A172 (cell line): Measurements from ENCODE around the gene UAP1L1. TPM values are rescaled to one million over a fixed set of nuclear protein-coding genes. Genes with fewer than 3 reads are reported as not detected.
"Not testable (repeated sequence)": the region's sequence is repeated elsewhere in the genome, so short reads cannot be mapped to it uniquely, and the experiment has no call there.

Experiments used
- DNase-seq: peaks from one replicate; pipeline ENCODE4 v3.0.0-alpha.2; 2015; ENCODE audit warnings: low spot score
- total RNA-seq: library from RNA; depleted of rRNA; stranded (reverse); fragments of >200 nt; shearing (Covaris generic); gene quantifications from 2 replicates; pipeline ENCODE4 v1.2.3, GENCODE V29; 2014; rRNA removed

The UAP1L1 gene
- 94.6 and 109 TPM in 2 replicates for total RNA-seq

- DNase-seq: peak; percentile 82
These were observed at the start of gene UAP1L1 for GRCh38 chr9:137077010-137077747. Gene UAP1L1, plus strand, starts transcription at chr9:137077517. Its CDS starts 16 bp downstream, at chr9:137077533.

GRCh38 chr9:137028263-137029057 lies 48.9 kb upstream of the UAP1L1 start:
- DNase-seq: peak; percentile 66

DNA sequence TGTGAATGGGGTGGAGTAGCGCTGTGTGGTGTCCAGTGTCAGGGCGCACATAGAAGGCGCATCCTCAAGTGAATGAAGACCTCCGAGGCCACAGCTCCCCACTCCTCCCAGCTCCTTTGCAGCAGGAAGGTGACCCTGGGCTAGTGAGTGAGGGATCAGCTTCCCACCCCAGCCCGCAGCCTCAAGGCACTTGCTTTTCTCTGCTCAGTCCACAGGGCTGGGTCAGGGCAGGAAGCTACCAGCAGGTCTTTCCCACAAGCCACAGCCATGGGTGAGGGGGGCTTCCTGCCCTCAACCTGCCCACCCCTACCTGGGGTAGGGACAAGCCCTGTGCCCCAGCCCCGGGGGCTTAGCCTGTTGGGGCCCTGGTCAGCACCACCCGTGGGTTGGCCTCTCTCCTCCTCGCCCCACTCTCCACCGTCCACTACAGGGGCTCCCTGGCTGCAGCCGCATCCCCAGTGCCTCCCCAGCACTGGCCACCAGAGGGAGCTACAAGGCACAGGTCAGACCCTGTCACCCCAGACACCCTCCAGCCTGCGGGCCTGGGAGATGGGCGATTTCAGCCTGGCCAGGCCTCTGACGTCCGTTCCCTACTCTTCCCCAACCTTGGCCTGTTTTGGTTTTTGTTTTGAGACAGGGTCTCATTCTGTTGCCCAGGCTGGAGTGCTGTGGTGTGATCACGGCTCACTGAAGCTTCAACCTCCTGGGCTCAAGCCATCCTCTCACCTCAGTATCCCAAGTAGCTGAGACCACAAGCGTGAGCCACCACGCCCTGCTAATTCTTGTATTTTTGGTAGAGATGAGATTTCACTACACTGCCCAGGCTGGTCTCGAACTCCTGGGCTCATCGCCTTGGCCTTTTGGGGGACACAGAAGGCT lies 48.0 kb upstream of the UAP1L1 start:
- peak; percentile 77 for DNase-seq

DNA sequence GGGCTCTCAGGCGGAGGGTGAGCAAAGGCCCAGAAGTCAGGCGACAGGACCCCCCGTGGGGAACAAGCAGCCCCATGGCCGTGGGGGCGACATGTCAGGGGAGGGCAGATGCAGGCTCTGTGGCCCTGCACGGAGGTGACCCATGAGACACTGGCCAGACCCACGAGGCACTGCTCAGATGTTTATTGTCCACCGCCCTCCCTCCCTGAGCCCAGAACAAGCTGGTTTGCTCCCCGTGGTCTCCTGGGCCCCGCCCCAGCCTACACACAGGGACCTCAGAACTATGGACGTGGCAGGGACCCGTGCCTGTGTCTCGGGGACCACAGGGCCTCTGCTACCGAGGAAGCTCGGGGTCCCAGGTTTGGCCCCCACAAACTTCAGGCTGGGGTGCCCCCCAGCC lies 47.3 kb upstream of the UAP1L1 start:
- DNase-seq: no peak

DNA sequence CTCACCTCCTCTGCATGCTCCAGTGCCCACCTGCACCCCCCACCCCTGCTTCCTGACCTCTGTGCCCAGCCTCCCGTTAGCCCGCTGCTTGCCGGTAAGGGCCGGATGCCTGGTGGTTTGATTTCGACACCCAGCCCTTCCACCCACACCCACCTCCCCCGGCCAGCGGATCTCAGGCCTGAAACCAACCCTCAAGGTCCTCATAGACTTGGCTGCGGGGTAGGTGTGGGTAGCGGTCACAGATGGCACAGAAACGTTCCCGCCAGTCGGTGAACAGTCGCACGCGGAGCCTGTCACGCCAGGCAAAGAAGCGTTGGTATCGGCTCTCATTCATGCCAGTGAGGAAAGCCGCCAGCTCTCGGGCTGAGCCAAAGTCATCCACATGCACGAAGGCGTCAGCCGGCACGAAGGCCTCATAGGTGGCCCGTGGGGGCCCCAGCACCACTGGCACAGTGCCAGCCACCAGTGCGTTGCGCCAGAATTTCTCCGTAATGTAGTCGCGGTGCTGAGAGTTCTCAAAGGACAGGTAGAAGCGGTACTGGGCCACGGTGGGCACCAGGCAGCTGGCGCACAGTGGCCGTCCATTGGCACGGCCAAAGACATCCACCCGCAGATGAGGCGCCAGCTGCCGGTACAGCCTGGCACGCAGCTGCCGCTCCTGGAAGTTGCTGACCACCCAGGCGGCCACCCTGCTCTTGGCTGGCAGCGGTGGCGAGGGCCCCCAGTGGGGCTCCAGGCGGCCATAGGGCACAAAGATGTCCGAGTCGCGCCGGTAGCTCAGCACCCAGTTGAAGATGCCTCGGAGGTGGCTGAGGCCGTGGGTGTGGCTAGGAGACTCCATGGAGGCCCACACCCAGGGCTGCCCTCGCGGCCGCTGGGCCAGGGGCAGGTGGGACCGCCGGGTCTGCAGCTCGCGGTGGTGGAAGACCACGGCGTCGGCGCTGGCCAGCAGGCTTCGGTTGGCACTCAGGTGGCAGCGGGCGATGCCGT lies 46.5 kb upstream of the UAP1L1 start:
- DNase-seq: no peak

DNA sequence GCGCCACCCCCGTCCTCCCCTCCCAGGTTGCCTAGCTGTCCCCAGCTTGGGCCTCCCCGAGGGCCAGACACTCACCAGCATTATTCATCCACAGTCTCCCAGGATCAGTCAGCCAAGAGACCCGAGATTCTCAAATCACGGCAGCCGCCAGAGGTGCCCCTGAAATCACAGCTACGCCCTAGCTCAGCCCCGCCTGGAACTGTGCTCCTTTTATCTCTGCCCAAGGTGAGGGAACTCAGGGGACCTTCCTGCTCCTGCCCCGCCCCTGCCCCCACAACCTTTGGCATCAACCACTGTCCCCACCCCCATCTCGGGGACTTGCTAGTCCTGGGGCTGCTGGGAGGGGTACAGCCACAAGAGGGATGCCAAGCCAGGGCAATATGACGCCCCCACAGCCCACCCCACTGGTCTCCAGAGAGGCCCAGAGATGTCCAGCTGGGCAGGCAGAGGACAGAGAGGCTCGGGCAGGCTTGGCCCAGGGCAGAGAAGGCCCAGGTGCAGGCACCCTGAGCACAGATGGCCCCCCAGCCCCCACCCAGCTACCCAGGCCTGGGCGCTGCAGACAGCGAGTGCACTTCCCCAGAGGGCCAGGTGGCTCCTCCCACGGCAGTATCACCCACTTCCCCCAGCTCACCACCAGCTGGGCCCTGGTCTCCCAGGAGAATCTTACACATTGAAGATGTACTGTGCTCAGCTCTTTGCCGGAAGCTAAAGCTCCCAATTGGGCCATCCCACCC lies 45.2 kb upstream of the UAP1L1 start, which contains the start of gene FUT7:
Gene FUT7 (minus strand): TSS at position 185 of the 737 bp plus-strand sequence. CDS start 97 bp downstream, at position 88.
- no peak for DNase-seq

- DNase-seq: no peak
These were observed 44.5 kb upstream of the UAP1L1 start for GRCh38 chr9:137032858-137033257.

DNA sequence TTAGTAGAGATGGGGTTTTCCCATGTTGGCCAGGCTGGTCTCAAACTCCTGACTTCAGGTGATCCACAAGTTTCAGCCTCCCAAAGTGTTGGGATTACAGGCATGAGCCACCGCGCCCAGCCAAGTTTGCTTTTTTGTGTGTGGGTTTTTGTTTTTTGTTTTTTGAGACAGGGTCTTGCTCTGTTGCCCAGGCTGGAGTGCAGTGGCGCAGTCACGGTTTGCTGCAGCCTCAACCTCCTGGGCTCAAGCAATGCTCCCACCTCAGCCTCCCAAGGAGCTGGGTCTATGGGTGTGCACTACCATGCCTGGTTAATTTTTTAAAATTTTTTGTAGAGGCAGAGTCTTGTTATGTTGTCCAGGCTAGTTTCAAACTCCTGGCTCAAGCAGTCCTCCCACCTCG lies 43.8 kb upstream of the UAP1L1 start:
- not testable (repeated sequence) for DNase-seq

DNA sequence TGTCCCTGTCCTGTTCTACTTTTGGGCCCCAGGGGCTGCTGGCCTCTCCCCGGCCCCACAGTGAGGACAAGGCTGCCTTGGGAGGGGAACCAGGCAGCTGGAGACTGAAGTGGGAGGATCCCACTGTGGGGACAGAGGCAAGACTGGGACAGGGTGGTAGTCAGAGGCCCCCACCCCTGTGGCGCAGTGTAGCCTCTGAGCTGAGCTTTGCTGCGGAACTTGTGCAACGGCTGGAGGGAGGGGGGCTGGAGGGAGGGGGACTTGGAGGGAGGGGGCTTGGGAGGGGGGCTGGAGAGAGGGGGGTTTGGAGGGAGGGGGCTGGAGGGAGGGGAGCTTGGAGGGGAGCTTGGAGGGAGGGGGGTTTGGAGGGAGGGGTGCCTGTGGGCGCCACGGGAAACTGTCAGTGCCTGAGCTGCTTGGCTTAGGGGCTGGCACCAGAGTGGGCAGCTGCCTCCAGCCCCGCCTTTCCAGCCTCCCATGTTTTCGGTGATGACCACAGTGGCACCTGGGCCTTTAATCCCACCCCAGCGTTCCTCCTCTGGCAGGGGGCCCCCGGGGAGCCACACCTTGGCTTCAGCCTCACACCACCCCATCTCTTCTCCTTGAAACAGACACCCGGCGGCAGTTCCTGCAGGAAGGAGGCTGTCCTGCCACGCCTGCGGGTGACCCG lies 43.1 kb upstream of the UAP1L1 start:
- peak; percentile 50 for DNase-seq

- peak; percentile 94 for DNase-seq
These were observed 42.4 kb upstream of the UAP1L1 start for GRCh38 chr9:137034709-137035506.

- no peak for DNase-seq
These were observed 41.8 kb upstream of the UAP1L1 start for GRCh38 chr9:137035507-137035834.

- DNase-seq: no peak
These were observed 41.4 kb upstream of the UAP1L1 start for GRCh38 chr9:137035937-137036336.

GRCh38 chr9:137037035-137037434 lies 40.3 kb upstream of the UAP1L1 start:
- no peak for DNase-seq

DNA sequence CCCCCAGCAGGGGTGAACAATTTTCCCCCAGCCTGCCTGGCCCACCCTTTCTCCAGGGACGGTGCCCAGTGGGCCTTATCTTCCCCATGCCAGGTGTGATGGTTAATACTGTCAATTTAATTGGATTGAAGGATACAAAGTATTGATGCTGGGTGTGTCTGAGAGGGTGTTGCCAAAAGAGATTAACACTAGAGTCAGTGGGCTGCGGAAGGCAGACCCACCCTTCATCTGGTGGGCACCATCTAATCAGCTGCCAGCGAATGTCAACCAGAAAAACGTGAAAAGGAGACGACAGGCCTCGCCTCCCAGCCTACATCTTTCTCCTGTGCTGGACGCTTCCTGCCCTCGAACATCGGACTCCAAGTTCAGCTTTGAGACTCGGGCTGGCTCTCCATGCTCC lies 39.8 kb upstream of the UAP1L1 start:
- no peak for DNase-seq

- DNase-seq: no peak
These were observed 38.4 kb upstream of the UAP1L1 start for GRCh38 chr9:137038916-137039315.

DNA sequence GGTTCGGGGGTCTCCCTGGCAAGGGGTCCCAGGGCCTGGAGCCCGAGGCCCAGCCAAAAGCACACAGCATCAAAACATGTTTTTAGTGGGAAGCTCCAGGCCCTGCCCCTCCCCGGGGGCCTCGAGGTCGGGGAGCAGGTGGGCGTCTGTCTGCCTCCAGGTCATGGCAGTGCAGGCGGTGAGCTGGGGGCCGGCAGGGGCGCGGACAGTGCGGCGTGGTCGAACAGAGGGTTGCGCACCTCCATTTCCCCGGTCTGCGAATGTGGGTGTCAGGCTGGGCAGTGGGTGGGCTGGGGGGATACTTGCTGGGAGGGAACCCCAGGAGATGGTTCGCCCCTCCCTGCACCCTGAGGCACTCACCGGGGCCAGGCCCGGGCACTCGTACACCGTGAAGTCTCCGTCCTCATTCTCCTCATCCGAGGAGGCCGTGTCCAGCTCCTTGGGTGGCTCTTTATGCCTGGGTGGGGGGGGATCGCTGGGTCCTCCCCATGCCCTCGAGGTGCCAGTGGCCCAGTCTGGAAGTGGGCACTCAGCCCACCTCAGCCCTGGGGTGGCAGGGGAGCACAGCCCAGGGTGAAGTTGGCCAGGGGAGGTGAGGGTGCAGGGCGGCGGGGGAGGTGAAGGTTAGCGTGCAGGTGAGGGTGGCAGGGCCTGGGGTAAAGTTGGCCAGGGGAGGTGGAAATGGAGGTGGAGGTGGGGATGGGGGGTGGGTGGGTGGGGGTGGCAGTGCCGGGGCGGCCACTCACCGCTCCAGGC lies 37.5 kb upstream of the UAP1L1 start:
- no peak for DNase-seq

DNA sequence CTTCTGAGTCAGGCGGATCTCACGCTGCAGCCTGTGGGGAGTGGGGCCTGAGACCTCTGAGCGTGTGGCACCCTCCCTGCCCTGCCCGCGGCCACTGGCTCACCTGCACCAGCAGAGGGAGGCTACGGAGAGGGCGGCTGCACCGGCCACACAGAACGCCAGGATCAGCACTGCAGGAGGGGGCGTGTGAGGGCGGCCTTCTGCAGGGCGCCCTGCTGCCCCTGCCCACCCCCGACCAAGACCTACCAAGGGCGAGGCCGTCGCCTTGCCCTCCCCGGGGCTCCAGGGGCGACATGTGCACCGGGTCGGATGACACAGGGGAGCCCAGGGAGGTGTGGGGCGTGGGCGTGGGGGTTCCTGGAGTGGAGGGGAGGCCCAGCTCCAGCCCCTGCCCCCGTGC lies 36.7 kb upstream of the UAP1L1 start:
- no peak for DNase-seq

- no peak for DNase-seq
These were observed 36.2 kb upstream of the UAP1L1 start for GRCh38 chr9:137041124-137041523.
